HCT116 (cell line): Measurements from ENCODE around the gene ZNF107. TPM values are rescaled to one million over a fixed set of nuclear protein-coding genes. Genes with fewer than 3 reads are reported as not detected.

Experiments
- ATAC-seq: fragments of 200-7000 bp; cut with Tn5 transposase; 2 replicates; pipeline ENCODE4 v1.9.1; 2020; ENCODE audit warnings: mild to moderate bottlenecking, moderate library complexity
- Bru-seq: library from RNA; stranded (reverse); fragments of 400-500 nt; gene quantifications from one replicate; lab custom pipeline; 2021; lab: Mats Ljungman, UMichigan
- BruChase-seq, 2 experiments: library from RNA; stranded (reverse); fragments of 400-500 nt; gene quantifications; one replicate each; lab custom pipeline; 2021; lab: Mats Ljungman, UMichigan
- BruUV-seq: library from RNA; stranded (reverse); fragments of 400-500 nt; replicated peaks from 2 replicates; lab custom pipeline; 2021; lab: Mats Ljungman, UMichigan
- CTCF ChIA-PET: fragments of 300-600 bp; sonication (Branson Sonifier 250); formaldehyde crosslinking; loops from one replicate; lab custom pipeline; 2021; ENCODE audit warnings: antibody characterized with exemption; lab: Charles Lee
- POLR2A ChIA-PET: fragments of 300-600, 350-600 bp; sonication (Branson Sonifier 250); formaldehyde crosslinking; loops from one replicate; lab custom pipeline; 2021; ENCODE audit warnings: antibody characterized with exemption; lab: Charles Lee
- RAD21 ChIA-PET, 2 experiments: fragments of 300-600 bp; sonication (Branson Sonifier 250); formaldehyde crosslinking; loops; one replicate each; lab custom pipeline; 2023; ENCODE audit warnings: low total read pairs in 2 of 2; ENCODE audit not compliant: uncharacterized antibody in 2 of 2, unreplicated experiment in 2 of 2, low non-redundant PET in 1 of 2; lab: Charles Lee
- DNase-seq: peaks from one replicate; pipeline ENCODE4 v3.0.0-alpha.2; 2010; ENCODE audit warnings: low read depth, low spot score
- H2AFZ ChIP-seq: fragments of 200-600 bp; shearing (Covaris generic), sonication (generic); 2 replicates; pipeline ENCODE4 v1.6.1; 2017; ENCODE audit warnings: low read depth, mixed run types, mixed read lengths, antibody characterized with exemption, low read length; ENCODE audit not compliant: poor library complexity, severe bottlenecking
- H3K27ac ChIP-seq: 2 replicates; pipeline ENCODE4 v1.5.1; 2012; ENCODE audit warnings: low read depth, low read length
- H3K27me3 ChIP-seq: fragments of 200-600 bp; sonication (generic); 2 replicates; pipeline ENCODE4 v1.6.1; 2016; ENCODE audit warnings: mixed run types, low read length, mixed read lengths; ENCODE audit not compliant: insufficient read depth
- H3K36me3 ChIP-seq, 2 experiments: fragments of 200-500 bp in 1 of 2; fragments of 200-600 bp in 1 of 2; sonication (Bioruptor generic) in 1 of 2; sonication (generic) in 1 of 2; 2 replicates each; pipeline versions ENCODE4 v1.5.1 to v1.6.1; 2014 to 2016; ENCODE audit warnings: low read length in 2 of 2, inconsistent platforms in 1 of 2, mixed read lengths in 1 of 2, mixed run types in 1 of 2; ENCODE audit not compliant: insufficient read depth in 2 of 2, control insufficient read depth in 1 of 2
- H3K4me1 ChIP-seq, 2 experiments: fragments of 200-600 bp in 1 of 2; sonication (generic) in 1 of 2; 2 replicates each; pipeline versions ENCODE4 v1.5.1 to v1.6.1; 2012 to 2017; ENCODE audit warnings: low read length in 2 of 2, inconsistent platforms in 1 of 2, mild to moderate bottlenecking in 1 of 2, mixed read lengths in 1 of 2, mixed run types in 1 of 2, moderate library complexity in 1 of 2; ENCODE audit not compliant: insufficient read depth in 2 of 2, control insufficient read depth in 1 of 2
- H3K4me2 ChIP-seq: fragments of 200-600 bp; sonication (generic); 2 replicates; pipeline ENCODE4 v1.6.1; 2017; ENCODE audit warnings: mixed run types, low read length, mixed read lengths
- H3K4me3 ChIP-seq, 2 experiments: fragments of 200-600 bp in 1 of 2; sonication (generic) in 1 of 2; replicated peaks in 1 of 2; 2 replicates each; pipeline ENCODE4 v1.5.1; 2011 to 2016; ENCODE audit warnings: low read length in 2 of 2, control low read depth in 1 of 2, low read depth in 1 of 2, mild to moderate bottlenecking in 1 of 2, mixed read lengths in 1 of 2, mixed run types in 1 of 2
- H3K79me2 ChIP-seq: fragments of 200-600 bp; sonication (generic); 2 replicates; pipeline ENCODE4 v1.6.1; 2017; ENCODE audit warnings: mild to moderate bottlenecking, mixed run types, low read length, moderate library complexity, mixed read lengths; ENCODE audit not compliant: insufficient read depth
- H3K9ac ChIP-seq: fragments of 200-600 bp; sonication (generic); 2 replicates; pipeline ENCODE4 v1.6.1; 2016; ENCODE audit warnings: low read length, mixed read lengths
- H3K9me2 ChIP-seq: fragments of 200-600 bp; sonication (generic), shearing (Covaris generic); 2 replicates; pipeline ENCODE4 v1.6.1; 2017; ENCODE audit warnings: mixed run types, mild to moderate bottlenecking, moderate library complexity; ENCODE audit not compliant: insufficient read depth
- H3K9me3 ChIP-seq, 2 experiments: fragments of 200-500 bp in 1 of 2; fragments of 200-600 bp in 1 of 2; sonication (Bioruptor generic) in 1 of 2; sonication (generic) in 1 of 2; 2 replicates each; pipeline ENCODE4 v1.6.1; 2014 to 2017; ENCODE audit warnings: low read length in 2 of 2, mixed read lengths in 2 of 2, inconsistent platforms in 1 of 2, low read depth in 1 of 2, mild to moderate bottlenecking in 1 of 2, mixed run types in 1 of 2, moderate library complexity in 1 of 2; ENCODE audit not compliant: control insufficient read depth in 1 of 2, insufficient read depth in 1 of 2
- H4K20me1 ChIP-seq: fragments of 200-600 bp; sonication (generic), shearing (Covaris generic); 2 replicates; pipeline ENCODE4 v1.6.1; 2017; ENCODE audit warnings: mixed run types, mild to moderate bottlenecking, moderate library complexity; ENCODE audit not compliant: insufficient read depth
- ATF3 ChIP-seq: IDR thresholded peaks from 2 replicates; pipeline ENCODE4 v1.6.1; 2012
- CEBPB ChIP-seq: IDR thresholded peaks from 2 replicates; pipeline ENCODE4 v1.6.1; 2012; ENCODE audit warnings: low read depth
- CTCF ChIP-seq, 3 experiments: fragments of 200-600 bp in 1 of 3; sonication (generic) in 1 of 3; IDR thresholded peaks in 2 of 3; conservative IDR thresholded peaks in 1 of 3; 2 replicates each; pipeline ENCODE4 v1.5.1; 2012 to 2017; ENCODE audit warnings: low read depth in 2 of 3, low read length in 2 of 3, antibody characterized with exemption in 1 of 3, borderline replicate concordance in 1 of 3, control low read depth in 1 of 3, mild to moderate bottlenecking in 1 of 3, mixed read lengths in 1 of 3, mixed run types in 1 of 3, moderate library complexity in 1 of 3; ENCODE audit not compliant: insufficient read depth in 1 of 3
- ELF1 ChIP-seq: IDR thresholded peaks from 2 replicates; pipeline ENCODE4 v1.6.1; 2012; ENCODE audit warnings: low read depth, borderline replicate concordance
- EZH2 ChIP-seq: fragments of 200-600 bp; sonication (generic); IDR thresholded peaks from 2 replicates; pipeline ENCODE4 v1.6.1; 2017; ENCODE audit warnings: antibody characterized with exemption, mixed run types
- EZH2phosphoT487 ChIP-seq: fragments of 200-600 bp; IDR thresholded peaks from 2 replicates; pipeline ENCODE4 v1.6.1; 2018; ENCODE audit warnings: antibody characterized with exemption, borderline replicate concordance
- FOSL1 ChIP-seq: IDR thresholded peaks from 2 replicates; pipeline ENCODE4 v1.6.1; 2012; ENCODE audit warnings: low read depth
- JUND ChIP-seq: IDR thresholded peaks from 2 replicates; pipeline ENCODE4 v1.6.1; 2012
- MAX ChIP-seq: IDR thresholded peaks from 2 replicates; pipeline ENCODE4 v1.6.1; 2012
- POLR2A ChIP-seq: IDR thresholded peaks from 2 replicates; pipeline ENCODE4 v1.7.0; 2011; ENCODE audit warnings: borderline replicate concordance; ENCODE audit not compliant: insufficient read depth, insufficient read length; ENCODE audit errors: extremely low read depth
- POLR2AphosphoS5 ChIP-seq: IDR thresholded peaks from 2 replicates; pipeline ENCODE4 v1.6.1; 2011; ENCODE audit warnings: mild to moderate bottlenecking, low read depth, low read length, moderate library complexity
- REST ChIP-seq: IDR thresholded peaks from 2 replicates; pipeline ENCODE4 v1.6.1; 2012; ENCODE audit warnings: low read depth
- SIN3A ChIP-seq: IDR thresholded peaks from 2 replicates; pipeline ENCODE4 v1.6.1; 2012; ENCODE audit warnings: low read depth
- SP1 ChIP-seq: IDR thresholded peaks from 2 replicates; pipeline ENCODE4 v1.6.1; 2012; ENCODE audit warnings: low read depth
- TCF7L2 ChIP-seq: IDR thresholded peaks from 2 replicates; pipeline ENCODE4 v1.7.0; 2011; ENCODE audit warnings: borderline replicate concordance, inconsistent platforms; ENCODE audit not compliant: insufficient read depth, insufficient read length; ENCODE audit errors: extremely low read depth
- YY1 ChIP-seq: IDR thresholded peaks from 2 replicates; pipeline ENCODE4 v1.6.1; 2011; ENCODE audit warnings: low read length, low read depth, moderate library complexity, mild to moderate bottlenecking; ENCODE audit not compliant: insufficient replicate concordance; ENCODE audit errors: extremely low read depth
- ZFX ChIP-seq: fragments of 450-650 bp; IDR thresholded peaks from 2 replicates; pipeline ENCODE4 v1.6.1; 2017
- ZNF274 ChIP-seq: fragments of 200-500 bp; sonication (Bioruptor generic); IDR thresholded peaks from 2 replicates; pipeline ENCODE4 v1.6.1; 2014; ENCODE audit warnings: mild to moderate bottlenecking, low read depth, low read length, inconsistent platforms
- intact Hi-C: fragments of 100-400 bp; cut with micrococcal nuclease; formaldehyde crosslinking; loops from 2 replicates; pipeline ENCODE4 v1.10.0; 2022
- long read RNA-seq: library from polyadenylated mRNA; unstranded; transcript quantifications from one replicate; pipeline ENCODE4 v2.0.0, GENCODE V29; 2021; ENCODE audit not compliant: unreplicated experiment
- polyA plus RNA-seq: library from polyadenylated mRNA; unstranded; fragments of >200 nt; gene quantifications from 2 replicates; pipeline ENCODE4 v1.2.1, GENCODE V29; 2012; ENCODE audit warnings: missing spikeins
- total RNA-seq: library from RNA; stranded (reverse); gene quantifications from one replicate; pipeline ENCODE4 v1.2.1, GENCODE V29; 2021; ENCODE audit not compliant: unreplicated experiment

The ZNF107 gene
- 6.2 TPM for total RNA-seq
- polyA plus RNA-seq = 1.3 and 1.7 TPM in 2 replicates
- percentile 73 among the genes with signal in this experiment for Bru-seq, nascent RNA
- percentile 69 among the genes with signal in this experiment for BruChase-seq, experiment 1, labeled RNA remaining after a 6-hour chase
- BruChase-seq, experiment 2, labeled RNA remaining after a 2-hour chase = percentile 70 among the genes with signal in this experiment
- long read RNA-seq, full-length matches to known transcripts = 2 of 11 reads
- long read RNA-seq, partial matches to known transcripts = 1 of 11 reads
- long read RNA-seq, other reads (novel, unspliced or antisense) = 8 of 11 reads

GRCh38 chr7:64665980-64666662 is at the start of gene ZNF107:
ZNF107 (plus strand) TSS chr7:64666133; CDS start chr7:64666283, 150 bp downstream.
- DNase-seq = peak; percentile 90
- BruUV-seq = no TSS peak
- Histone ChIP-seq H3K36me3 (peaks cover 5 to 10% of the 10 kb centered on the region in 2 experiments; a peak in 2 of 4 replicates), H3K4me2 (peak within 1 kb of the TSS; percentile 68), H3K9me2 (no peaks in the 10 kb centered on the region), H3K79me2 (peaks cover 43% of the 10 kb centered on the region), H3K9me3 (no peaks in the 10 kb centered on the region), H3K27me3 (no peaks in the 10 kb centered on the region), H3K4me3 (peak within 1 kb of the TSS; percentile 78 to 83), H2AFZ (peak within 1 kb of the TSS; percentile 80), H3K9ac (peak within 1 kb of the TSS; percentile 73), H4K20me1 (no peaks in the 10 kb centered on the region), H3K4me1 (peaks cover 5 to 11% of the 10 kb centered on the region in 2 experiments; a peak in 3 of 4 replicates), H3K27ac (peak within 1 kb of the TSS; percentile 60)
- peak; percentile 99 for ATAC-seq
- intact Hi-C loops = loop anchor here (2.0 to 10.0 kb wide), 4 partner anchors 36 to 559 kb away; partner anchors contain the start of gene ZNF273
- RAD21 ChIA-PET = no interaction called here
- POLR2A ChIA-PET = interaction anchor here (0.9 to 1.2 kb wide), 2 partner anchors 8 to 13 kb away, joined by 3 to 4 read pairs; no protein-coding TSS in a partner anchor
- TF ChIP-seq TCF7L2 (peak; percentile 73), CEBPB (no peak), CTCF (IDR thresholded peaks at IDR 0.05 in 2 of 3, conservative IDR thresholded peaks at IDR 0.05 in 1 of 3; ENCODE audit: borderline replicate concordance in 1 of 3, insufficient read depth in 1 of 3, low read depth in 2 of 3, low read length in 2 of 3) (no peak), JUND (no peak), SIN3A (peak; percentile 76), ZNF274 (no peak), REST (no peak), ELF1 (peak; percentile 68), FOSL1 (no peak), ATF3 (no peak), POLR2A (no peak), ZFX (peak; percentile 69), YY1 (no peak), EZH2phosphoT487 (no peak), MAX (0 out of 2 replicates have a peak, but pooled peaks have one; percentile 2), SP1 (peak; percentile 71), EZH2 (no peak), POLR2AphosphoS5 (peak; percentile 74)
- CTCF ChIA-PET = interaction anchor here (0.6 kb wide), 1 partner anchor 360 kb away, joined by 4 read pairs; no protein-coding TSS in a partner anchor
